ENCODE measurements around the gene IKBKE.
A peak's percentile ranks its signal among the peaks of the same experiment; 100 is the strongest.

The IKBKE gene

DNA sequence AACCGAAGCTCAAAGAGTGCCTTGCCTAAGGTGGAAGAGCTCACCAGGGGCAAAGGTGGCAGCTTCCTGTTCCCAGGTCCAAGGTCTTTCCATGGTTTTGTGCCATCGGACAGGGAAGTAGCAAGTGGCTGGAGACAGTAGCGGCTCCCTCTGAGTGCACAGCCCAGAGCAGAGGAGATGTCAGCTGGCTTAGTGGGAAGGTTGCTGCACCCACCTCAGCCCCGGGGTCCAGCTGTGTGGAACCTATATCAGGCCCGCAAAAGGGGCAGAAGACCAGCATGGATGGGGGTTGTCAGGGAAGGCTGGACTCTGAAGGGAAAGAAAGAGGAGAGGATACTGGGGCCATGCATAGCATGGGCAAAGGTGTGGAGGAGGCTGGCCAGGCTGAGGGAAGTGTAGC, 6.8 kb downstream of the IKBKE start:
- CTCF ChIA-PET = interaction anchor here (0.7 to 10.3 kb wide), 6 partner anchors 13 to 188 kb away, joined by 3 to 185 read pairs (median 64); no protein-coding TSS in a partner anchor
- no peak for DNase-seq (ENCODE audit: low read depth, low spot score)
- no peak overlapping the region for H3K4me3 ChIP-seq (ENCODE audit: low read depth, low read length)
- TF ChIP-seq CTCF (IDR thresholded peaks at IDR 0.05; ENCODE audit: insufficient read depth, low read length, missing control alignments) = no peak
- POLR2A ChIA-PET = no interaction called here

GRCh38 chr1:206477581-206478380, 7.5 kb downstream of the IKBKE start:
- no peak overlapping the region for H3K4me3 ChIP-seq (ENCODE audit: low read depth, low read length)
- TF ChIP-seq CTCF (IDR thresholded peaks at IDR 0.05; ENCODE audit: insufficient read depth, low read length, missing control alignments) = no peak
- POLR2A ChIA-PET = no interaction called here
- DNase-seq (ENCODE audit: low read depth, low spot score) = no peak
- CTCF ChIA-PET = interaction anchor here (0.6 to 10.3 kb wide), 12 partner anchors 8 to 505 kb away, joined by 3 to 185 read pairs (median 18); partner anchors contain the start of gene IKBKE

GRCh38 chr1:206478746-206479145, 8.5 kb downstream of the IKBKE start:
- ChIA-PET CTCF (interaction anchor here (0.7 to 10.3 kb wide), 37 partner anchors 8 to 1019 kb away, joined by 3 to 185 read pairs (median 5); partner anchors contain the start of genes FCMR, IKBKE and RASSF5), POLR2A (interaction anchor here (1.2 kb wide), 1 partner anchor 9 kb away, joined by 11 read pairs; the partner anchor contains the start of gene IKBKE)
- TF ChIP-seq CTCF (IDR thresholded peaks at IDR 0.05; ENCODE audit: insufficient read depth, low read length, missing control alignments) = no peak
- DNase-seq (ENCODE audit: low read depth, low spot score) = no peak
- H3K4me3 ChIP-seq (ENCODE audit: low read depth, low read length) = no peak overlapping the region

GRCh38 chr1:206479183-206480125, 9.2 kb downstream of the IKBKE start:
- H3K4me3 ChIP-seq (ENCODE audit: low read depth, low read length) = no peak overlapping the region
- TF ChIP-seq CTCF (IDR thresholded peaks at IDR 0.05; ENCODE audit: insufficient read depth, low read length, missing control alignments) = peak; percentile 70
- POLR2A ChIA-PET = interaction anchor here (0.7 to 1.2 kb wide), 2 partner anchors 9 to 156 kb away, joined by 3 to 11 read pairs; partner anchors contain the start of genes DYRK3 and IKBKE
- DNase-seq (ENCODE audit: low read depth, low spot score) = no peak
- CTCF ChIA-PET = interaction anchor here (0.6 to 10.3 kb wide), 60 partner anchors 9 to 1020 kb away, joined by 3 to 185 read pairs (median 4); partner anchors contain the start of genes EIF2D, FCMR, IKBKE and RASSF5

DNA sequence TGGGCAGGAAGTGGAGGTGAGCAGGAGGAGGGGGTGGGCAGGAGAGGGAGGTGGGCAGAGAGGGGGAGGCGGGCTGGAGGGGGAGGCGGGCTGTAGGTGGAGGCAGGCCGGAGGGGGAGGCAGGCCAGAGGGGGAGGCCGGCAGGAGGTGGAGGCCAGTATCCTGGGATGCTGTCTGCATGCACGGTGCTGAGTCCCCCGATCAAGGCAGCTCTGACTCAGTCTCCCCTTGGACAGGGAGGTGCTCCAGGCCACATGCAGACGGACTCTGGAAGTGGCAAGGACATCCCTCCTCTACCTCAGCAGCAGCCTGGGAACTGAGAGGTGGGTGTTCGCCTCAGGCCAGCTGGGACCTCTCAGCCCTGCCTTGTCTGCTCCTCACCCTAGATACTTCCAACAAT, 9.9 kb downstream of the IKBKE start:
- no peak for TF ChIP-seq CTCF (IDR thresholded peaks at IDR 0.05; ENCODE audit: insufficient read depth, low read length, missing control alignments)
- POLR2A ChIA-PET = no interaction called here
- no peak overlapping the region for H3K4me3 ChIP-seq (ENCODE audit: low read depth, low read length)
- CTCF ChIA-PET = interaction anchor here (1.0 to 10.3 kb wide), 35 partner anchors 10 to 502 kb away, joined by 3 to 185 read pairs (median 6); partner anchors contain the start of genes EIF2D, FCMR, IKBKE and RASSF5
- no peak for DNase-seq (ENCODE audit: low read depth, low spot score)

Measured in AG04449 (cell line).